AG09319 (cell line): ENCODE data around the gene DCAF6.

Experiments used
- DNase-seq: peaks from one replicate; pipeline ENCODE4 v3.0.0-alpha.2; 2010; ENCODE audit warnings: low read depth; ENCODE audit errors: extremely low read depth
- CTCF ChIP-seq: IDR thresholded peaks from 2 replicates; pipeline ENCODE4 v1.5.1; 2011; ENCODE audit warnings: low read depth, mild to moderate bottlenecking, inconsistent platforms, low read length, moderate library complexity

Gene DCAF6

DNA sequence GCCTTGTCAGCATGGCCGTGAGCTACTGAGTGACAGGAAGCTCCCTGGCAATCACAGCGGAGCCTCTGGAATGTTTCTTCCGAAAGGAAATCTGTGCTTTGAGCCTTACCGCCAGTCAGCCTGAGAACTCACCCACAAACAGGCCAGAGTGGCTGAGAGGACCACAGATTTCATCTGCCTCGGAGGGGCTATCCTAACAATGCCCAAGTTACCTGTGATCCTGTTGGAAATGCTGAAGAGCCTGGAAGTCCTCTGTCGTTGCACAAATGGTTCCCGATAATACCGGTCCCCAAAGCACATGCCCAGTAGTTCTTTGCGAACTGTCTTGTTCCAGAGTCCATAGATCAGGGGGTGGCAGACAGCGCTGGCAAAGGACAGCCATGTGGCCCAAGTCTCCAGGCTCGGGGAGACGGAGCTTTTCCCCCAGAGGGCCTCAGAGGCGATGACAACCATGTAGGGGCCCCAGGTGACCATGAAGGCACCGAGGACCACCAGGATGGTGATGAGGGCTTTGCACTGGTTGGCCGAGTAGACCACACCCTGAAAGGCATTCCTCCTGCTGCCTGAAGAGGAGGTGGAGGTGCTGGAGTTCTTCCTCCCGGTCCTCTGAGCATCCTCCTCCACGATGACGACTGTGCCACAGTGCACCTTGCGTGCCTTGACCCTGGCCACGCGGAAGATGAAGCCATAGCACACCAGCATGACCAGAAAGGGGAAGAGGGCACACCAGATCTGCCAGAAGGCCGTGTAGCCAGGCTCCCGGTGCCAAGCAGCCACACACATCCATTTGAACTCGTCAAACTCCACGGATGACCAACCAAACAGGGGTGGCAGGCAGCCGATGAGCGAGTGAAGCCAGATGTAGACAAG, 160.0 kb downstream of the DCAF6 start:
- TF ChIP-seq CTCF, result no peak
- no peak for DNase-seq

DNA sequence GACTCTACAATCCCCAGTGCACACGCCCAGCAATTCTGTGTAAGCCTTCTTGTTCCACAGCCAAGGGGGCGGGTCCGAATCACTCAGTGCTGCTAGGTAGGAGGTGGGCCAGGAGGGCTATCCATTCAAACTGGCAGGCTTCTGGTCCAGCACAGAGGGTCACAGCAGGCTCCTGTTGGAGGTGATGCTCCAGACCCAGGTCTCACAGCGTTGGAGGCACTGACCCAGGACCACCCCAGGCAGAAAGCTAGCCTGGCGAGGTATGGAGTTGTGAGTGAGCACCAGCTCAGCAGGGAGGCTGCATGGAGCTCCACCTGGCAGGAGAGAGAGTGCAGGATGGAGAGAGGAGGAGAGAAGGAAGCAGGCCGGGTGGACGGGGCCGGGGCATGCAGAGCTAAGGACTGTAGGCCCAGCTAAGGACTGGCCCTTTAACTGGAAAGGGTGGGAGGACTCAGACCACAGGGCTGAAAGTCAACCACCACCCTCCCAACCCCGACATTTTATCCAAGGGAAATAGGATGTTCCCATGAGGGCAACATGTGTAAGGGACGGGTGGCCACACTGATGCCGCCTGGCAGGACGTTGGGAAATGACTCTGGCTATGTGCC, 161.5 kb downstream of the DCAF6 start:
- DNase-seq, result no peak
- TF ChIP-seq CTCF, result no peak

- TF ChIP-seq CTCF, result no peak
- no peak for DNase-seq
Measured at GRCh38 chr1:168098534-168099320, 162.2 kb downstream of the DCAF6 start.

- TF ChIP-seq CTCF, result no peak
- DNase-seq, result no peak
Measured at GRCh38 chr1:168099337-168099801, 162.9 kb downstream of the DCAF6 start.

DNA sequence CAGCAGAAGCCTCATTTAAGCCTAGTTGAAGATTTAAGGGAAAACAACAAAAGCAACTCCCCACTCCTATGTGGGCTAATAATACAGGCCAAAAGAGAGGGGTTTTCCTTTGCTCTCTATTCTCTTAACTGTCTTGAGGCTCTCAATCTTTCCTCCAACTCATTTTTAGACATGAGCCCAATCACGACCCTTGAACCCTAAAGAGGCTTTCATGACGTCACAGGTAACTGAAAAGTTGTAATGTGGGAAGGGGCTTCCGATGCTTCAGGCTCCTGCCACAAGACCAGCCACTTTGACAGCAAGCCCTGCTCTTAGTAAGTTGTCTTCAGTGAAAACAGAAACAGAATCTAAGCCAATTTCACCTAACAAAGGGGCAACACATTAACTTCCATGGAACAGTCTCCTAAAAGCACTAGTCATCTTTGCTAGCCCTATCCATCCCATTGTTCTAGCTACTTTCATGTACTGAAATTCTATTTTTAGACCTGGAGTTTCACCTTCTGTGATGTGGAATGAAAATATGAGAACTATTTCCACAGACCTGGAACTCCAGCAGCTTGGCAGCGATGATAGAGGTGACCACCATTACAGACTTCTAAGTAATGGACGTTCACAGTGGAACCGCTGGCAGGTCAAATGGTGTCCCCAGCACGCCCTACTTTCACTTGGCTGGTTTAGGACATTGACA, 164.0 kb downstream of the DCAF6 start:
- DNase-seq, result no peak
- no peak for TF ChIP-seq CTCF

- no peak for TF ChIP-seq CTCF
- DNase-seq, result no peak
Measured at GRCh38 chr1:168101336-168101735, 164.9 kb downstream of the DCAF6 start.
